GM12891 (cell line): ENCODE data around the gene VWA3B.

Experiments used
- DNase-seq: peaks from one replicate; pipeline ENCODE4 v3.0.0; 2011; ENCODE audit warnings: low spot score; ENCODE audit not compliant: insufficient read length
- FAIRE-seq: peaks from 2 replicates; lab custom pipeline; 2011; peaks lifted over from hg19 to GRCh38; lab: Jason Lieb, UNC
- PAX5 ChIP-seq: IDR thresholded peaks from 2 replicates; pipeline ENCODE4 v1.6.1; 2011; ENCODE audit warnings: low read length, moderate library complexity, mild to moderate bottlenecking; ENCODE audit not compliant: insufficient read depth, severe bottlenecking
- POLR2A ChIP-seq: IDR thresholded peaks from 2 replicates; pipeline ENCODE4 v1.6.1; 2011; ENCODE audit warnings: low read depth, low read length, control low read depth
- POLR2AphosphoS5 ChIP-seq: IDR thresholded peaks from 2 replicates; pipeline ENCODE4 v1.6.1; 2011; ENCODE audit warnings: low read depth, low read length, control low read depth
- POU2F2 ChIP-seq: IDR thresholded peaks from 2 replicates; pipeline ENCODE4 v1.6.1; 2011; ENCODE audit warnings: low read depth, mild to moderate bottlenecking, control low read depth, low read length, moderate library complexity
- SPI1 ChIP-seq: IDR thresholded peaks from 2 replicates; pipeline ENCODE4 v1.6.1; 2011; ENCODE audit warnings: low read depth, low read length, control low read depth
- TAF1 ChIP-seq: IDR thresholded peaks from 2 replicates; pipeline ENCODE4 v1.6.1; 2011; ENCODE audit warnings: low read depth, low read length, control low read depth

The VWA3B gene

DNA sequence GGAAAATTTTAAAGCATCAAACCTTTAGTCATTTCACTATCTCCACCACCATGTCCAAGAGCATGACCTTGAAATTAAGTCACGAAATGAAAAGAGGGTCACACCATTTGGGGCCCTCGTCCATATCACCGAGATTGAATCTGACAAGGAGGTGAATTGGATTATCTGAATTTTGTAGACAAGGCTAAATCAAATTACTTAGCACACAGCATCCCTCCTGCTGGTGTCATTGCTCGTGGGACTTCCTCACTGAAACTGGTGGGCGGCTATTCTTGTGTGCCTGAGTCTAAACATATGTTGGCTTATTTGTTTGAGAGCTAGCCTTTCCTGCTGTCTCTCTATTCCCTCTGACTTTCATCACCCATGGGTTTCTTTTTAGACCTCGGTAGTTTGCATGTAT is 194.6 kb downstream of the VWA3B start:
- DNase-seq = no peak
- no peak for FAIRE-seq
- peak; percentile 64 for TF ChIP-seq SPI1
- no peak for TF ChIP-seq POLR2AphosphoS5

DNA sequence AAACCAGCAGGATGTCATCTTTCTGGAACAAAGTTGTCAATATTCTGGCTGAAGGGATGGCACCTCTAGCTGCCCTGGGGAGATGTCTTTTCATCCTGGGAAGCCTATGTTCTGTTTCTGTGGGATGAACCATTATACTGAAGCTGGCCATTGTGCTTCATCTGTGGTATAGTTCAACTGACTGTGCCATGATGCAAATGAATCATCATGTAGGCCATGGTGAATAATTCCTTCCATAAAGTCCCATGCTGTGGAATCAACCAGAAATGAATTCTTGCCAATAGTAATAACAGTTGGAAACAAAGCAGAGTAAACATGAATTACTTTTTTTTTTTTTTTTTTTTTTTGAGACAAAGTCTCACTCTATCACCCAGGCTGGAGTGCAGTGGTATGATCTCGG is 195.1 kb downstream of the VWA3B start:
- no peak for TF ChIP-seq SPI1
- TF ChIP-seq POLR2AphosphoS5 = no peak
- no peak for TF ChIP-seq POU2F2
- no peak for TF ChIP-seq POLR2A
- TF ChIP-seq TAF1 = no peak
- no peak for TF ChIP-seq PAX5
- DNase-seq (no peak), FAIRE-seq (no peak)

DNA sequence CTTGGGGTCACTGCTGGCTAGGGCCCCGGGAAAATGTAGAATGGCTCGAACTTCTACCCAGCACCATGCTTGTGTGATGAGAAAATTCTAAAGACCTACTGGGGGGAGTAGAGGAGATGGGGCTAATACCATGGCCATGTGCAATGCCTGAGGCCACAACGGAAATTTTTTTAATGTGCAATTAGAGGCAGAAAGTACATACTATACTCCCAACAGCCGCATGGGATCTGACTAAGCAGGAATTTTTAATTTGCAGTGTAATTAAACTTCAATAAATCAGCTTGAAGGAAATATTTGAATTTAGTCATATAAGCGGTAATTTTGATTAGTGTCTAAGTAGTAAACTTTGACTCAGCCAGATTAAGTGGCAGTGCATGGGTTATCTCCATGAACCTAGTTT is 206.1 kb downstream of the VWA3B start:
- FAIRE-seq = no peak
- no peak for TF ChIP-seq TAF1
- no peak for TF ChIP-seq PAX5
- no peak for TF ChIP-seq POLR2A
- TF ChIP-seq SPI1 = no peak
- TF ChIP-seq POLR2AphosphoS5 = no peak
- no peak for TF ChIP-seq POU2F2
- DNase-seq = no peak

DNA sequence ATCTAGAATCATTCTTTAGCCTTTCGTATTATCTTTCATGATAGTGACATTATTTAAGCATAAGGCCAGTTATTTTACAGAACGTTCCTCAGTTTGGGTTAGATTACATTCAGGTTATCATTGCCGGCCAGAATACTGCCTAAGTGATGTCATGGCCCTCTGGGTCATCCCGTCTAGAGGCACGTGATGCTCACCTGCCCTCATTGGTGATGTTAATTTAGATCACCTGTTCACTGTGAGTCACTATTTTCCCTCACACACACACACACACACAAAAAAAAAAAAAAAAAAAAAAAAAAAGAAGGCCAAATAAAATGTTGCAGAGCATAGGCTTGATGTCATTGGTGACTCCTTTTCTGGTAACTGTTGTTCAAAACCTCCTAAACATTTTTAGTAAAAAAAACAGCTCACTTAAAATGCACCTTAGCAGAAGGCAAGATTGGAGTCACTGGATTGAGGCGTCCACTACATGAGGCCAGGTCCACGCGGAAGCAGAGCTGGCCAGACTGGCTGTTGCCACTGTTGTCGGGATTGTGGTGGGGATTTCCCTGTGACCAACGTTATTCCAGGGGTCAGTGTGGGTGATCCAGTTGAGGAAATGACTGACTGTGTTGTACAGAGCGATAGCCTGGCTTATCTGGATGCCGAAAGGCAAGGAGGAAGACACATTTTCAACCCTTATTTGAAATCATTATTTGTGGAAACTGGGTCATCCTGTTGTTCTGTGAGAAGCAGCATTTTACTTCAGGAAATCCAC is 207.1 kb downstream of the VWA3B start:
- no peak for TF ChIP-seq TAF1
- TF ChIP-seq POLR2AphosphoS5 = no peak
- TF ChIP-seq POLR2A = no peak
- no peak for TF ChIP-seq POU2F2
- TF ChIP-seq SPI1 = no peak
- TF ChIP-seq PAX5 = no peak
- DNase-seq (no peak), FAIRE-seq (no peak)

DNA sequence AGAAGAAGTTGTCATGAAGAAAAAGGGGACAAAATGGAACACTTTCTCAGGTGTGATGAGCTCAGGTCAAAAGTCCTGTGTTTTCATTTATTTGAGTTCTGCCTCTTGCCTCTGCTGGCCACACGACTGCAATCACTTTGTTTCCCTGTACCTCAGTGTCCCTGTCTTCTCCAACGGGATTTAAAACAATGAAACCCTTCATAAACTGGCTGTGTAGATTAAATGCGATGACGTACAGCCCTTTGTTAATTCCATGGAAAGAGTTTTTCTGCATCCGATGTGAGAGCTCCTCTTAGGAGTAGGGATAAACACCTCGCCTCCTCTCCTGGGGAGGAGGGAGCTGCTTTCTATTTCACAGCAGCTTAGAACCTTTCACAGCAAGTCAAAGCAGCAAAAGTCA is 207.7 kb downstream of the VWA3B start:
- FAIRE-seq (no peak), DNase-seq (no peak)
- TF ChIP-seq POLR2A (no peak), TAF1 (no peak), POU2F2 (no peak), SPI1 (no peak), POLR2AphosphoS5 (no peak), PAX5 (no peak)

DNA sequence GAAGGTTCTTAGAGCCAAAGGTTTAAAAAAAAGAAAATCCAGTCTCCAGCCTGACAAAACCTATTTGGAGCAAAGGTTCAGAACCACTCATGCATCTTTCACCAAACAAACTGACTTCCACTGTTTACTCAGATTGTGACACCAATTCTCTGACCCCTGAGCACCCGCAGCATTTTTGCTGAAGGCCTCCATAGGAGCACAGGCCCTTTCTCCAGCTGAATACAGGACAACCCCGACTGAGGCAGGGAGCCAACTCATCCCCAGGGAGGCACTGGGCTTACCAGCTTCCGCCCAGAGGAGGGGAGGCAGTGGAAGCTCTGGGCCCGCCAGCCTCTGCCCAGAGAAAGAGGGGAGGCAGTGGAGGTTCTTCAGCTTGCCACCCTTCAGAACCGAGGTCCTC is 208.3 kb downstream of the VWA3B start:
- no peak for FAIRE-seq
- TF ChIP-seq PAX5 (no peak), POLR2A (no peak), SPI1 (no peak), TAF1 (no peak), POU2F2 (no peak), POLR2AphosphoS5 (no peak)
- no peak for DNase-seq

DNA sequence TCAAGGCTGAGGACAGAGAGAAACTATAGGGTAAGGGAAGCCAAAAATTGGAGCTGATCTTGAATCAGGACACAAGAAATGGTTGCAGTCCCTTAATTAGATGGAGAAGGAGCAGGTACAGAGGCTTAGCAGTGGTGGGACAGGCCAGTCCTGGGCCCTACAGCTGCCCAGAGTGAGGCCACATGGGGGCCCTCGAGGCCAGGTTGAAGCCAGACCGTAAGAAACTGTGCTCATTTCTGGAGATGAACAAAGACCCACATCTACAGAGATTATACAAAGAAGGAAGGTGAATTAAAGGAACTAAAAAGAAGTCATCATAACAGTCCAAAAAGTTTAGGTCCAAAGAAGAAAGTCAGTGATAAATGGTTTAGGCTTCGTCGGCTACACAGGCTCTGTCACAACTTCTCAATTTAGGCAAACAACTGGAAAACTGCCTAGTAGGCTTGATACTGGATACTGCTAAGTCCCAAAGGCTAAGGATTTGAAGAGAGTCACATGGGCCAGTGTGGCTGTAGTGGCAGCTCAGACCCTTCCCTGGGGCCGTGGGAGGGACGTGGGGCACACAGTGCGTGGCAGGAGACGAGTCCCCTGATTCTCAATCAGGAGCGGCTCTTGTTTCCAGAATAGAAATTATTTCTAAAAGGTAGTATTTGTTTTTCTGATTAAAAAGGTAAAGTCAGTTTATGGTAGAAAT is 208.9 kb downstream of the VWA3B start:
- TF ChIP-seq POU2F2 (no peak), TAF1 (no peak), POLR2A (no peak), SPI1 (no peak), POLR2AphosphoS5 (no peak), PAX5 (no peak)
- FAIRE-seq (no peak), DNase-seq (no peak)

DNA sequence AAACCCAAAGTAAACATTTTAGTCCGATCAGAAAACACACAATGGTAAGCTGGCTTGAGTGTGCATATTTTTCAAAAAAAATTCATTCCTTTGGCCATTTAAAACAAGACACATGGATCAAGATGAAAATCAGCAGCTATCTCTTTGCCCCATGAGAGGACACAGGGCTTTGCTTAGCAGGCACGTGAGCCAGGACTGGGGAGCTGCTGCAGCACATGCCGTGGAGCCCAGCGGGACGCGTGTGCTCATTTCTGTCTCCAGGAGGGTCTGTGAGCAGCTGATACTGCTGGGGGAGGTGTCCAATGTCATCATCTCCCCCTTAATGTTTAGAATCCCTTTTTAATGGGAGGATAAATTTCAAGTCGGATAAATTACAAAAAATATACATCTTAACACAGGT is 209.5 kb downstream of the VWA3B start:
- DNase-seq (no peak), FAIRE-seq (no peak)

DNA sequence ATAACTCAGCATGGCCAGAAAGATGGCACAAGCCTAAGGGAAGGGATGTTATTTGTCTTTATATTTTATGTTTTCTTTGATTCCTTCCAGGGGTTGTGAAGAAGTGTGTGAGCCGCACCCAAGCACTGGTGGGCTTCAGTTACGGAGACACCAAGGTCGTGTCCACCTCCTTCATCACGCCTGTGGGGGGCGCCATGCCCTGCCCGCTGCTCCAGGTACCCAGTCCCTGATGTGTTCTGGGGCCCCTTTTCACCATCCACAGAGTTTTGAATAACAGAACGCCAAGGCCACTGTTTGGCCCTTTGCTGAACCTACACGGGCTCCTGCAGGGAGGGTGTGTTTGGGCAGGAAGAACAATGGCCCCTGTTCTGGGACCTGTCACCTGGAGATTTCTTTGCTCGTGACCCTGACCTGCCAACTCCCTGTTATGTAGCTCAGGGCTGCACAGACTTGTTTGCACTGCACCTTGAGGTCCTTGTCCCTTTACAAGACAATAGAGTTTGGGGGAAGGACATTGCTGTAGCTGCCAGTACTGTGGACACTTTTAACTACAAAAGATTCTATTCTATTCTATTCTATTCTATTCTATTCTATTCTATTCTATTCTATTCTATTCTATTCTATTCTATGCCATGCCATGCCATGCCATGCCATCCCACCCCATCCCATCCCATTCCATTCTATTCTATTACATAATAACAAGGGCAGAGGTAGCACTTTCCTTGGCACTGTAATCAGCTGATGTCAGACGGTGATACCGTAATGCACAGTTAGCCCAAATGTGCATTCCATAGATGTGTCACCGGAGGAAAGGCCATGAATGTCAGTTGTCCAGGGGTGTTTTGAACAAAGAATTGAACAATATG is 211.1 kb downstream of the VWA3B start:
- TF ChIP-seq TAF1 (no peak), POU2F2 (no peak), POLR2AphosphoS5 (no peak), SPI1 (no peak), PAX5 (no peak), POLR2A (no peak)
- DNase-seq (no peak), FAIRE-seq (no peak)

More for the DNA sequence above, 209.5 kb downstream of the VWA3B start:
- no peak for TF ChIP-seq POLR2AphosphoS5
- no peak for TF ChIP-seq POU2F2
- no peak for TF ChIP-seq POLR2A
- TF ChIP-seq PAX5 = no peak
- no peak for TF ChIP-seq TAF1
- TF ChIP-seq SPI1 = no peak

DNA sequence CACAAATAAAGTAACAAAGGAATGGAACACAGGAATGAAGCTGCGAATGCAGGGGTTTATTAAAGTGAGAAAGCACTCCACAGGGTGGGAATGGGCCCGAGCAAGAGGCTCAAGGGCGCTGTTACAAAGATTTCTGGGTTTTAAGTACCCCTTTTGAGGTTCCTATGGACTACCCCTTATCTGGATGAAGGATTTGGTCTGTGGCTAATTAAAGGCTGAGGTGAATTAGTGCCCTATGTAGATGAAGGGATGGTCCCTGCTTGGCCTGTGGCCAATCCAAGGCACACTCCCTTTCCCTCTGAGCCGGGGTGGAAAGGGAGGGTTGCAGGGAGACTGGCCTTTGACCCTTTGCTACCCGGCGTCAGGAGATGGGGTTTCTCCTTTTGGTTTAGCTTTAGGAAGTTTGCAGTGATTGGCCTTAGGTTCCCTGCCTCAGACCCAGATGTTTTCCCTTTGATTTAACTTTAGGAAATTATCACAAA is 211.8 kb downstream of the VWA3B start:
- TF ChIP-seq PAX5 (no peak), POU2F2 (no peak), POLR2AphosphoS5 (no peak), TAF1 (no peak), SPI1 (no peak), POLR2A (no peak)
- DNase-seq = no peak
- no peak for FAIRE-seq
